NCI-H82 treated with DMSO at 0.1 percent for 48 hours (cell line): ENCODE results near the gene PPME1.
A peak's percentile ranks its signal among the peaks of the same experiment; 100 is the strongest.

Experiments used
- DNase-seq: peaks from one replicate; lab custom pipeline; 2025; ENCODE audit not compliant: unreplicated experiment; lab: John Stamatoyannopoulos, UW

PPME1 gene

DNA sequence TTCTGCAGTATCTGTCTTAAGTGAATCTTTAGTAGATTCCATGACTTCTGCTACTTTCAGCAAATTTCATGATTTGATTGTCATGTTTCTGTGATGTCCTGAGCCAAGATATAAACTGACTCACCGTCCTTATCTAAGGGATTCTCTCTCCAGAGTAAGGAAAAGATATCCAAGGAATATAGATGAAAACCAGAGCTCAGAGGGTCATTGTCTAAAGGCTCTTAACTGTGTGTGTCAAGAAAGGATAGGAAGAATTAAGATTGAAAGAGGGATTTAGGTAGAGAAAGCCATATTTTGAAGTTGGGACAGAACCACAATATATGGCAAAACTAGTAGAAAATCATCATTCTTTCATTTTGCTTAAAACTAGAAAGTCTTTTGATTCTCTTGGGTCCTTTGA is 50.7 kb downstream of the PPME1 start:
- no peak for DNase-seq

DNA sequence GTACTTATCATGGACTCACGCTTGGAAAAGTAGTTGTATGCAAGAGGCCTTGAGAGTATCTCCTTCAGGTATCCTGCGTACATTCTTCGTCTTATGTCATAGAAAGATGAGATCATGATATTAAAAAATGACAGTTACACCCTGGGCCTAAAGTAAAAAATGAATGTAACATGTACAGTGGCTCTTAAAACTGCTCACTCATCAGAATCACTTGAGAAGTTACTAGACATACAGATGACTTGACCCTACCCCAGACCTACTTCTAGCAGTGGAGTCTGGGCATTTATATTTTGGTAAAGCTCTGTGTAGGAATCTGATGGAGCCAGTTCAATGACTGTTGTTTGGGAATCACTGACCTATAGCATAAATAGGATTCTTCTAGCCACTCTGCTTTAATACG is 54.5 kb downstream of the PPME1 start:
- DNase-seq, result no peak

DNA sequence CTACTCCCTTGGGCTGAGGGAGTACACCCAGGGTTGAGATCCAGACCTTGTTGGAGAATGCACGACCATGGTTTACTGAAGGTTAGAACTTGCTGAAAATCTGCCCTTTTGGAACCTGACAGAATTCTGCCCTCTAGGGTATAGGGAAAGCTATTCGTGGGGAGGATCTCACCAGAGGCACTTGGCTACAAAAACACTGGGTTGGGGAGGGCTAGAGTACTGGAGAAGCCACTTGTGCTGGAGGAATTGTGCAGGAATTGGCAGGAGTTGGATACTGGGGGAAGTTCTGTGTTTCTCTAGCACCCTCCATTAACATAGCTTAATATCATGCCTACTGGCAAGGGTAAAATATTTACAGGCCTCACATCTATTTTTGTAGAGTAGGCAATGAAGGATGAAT is 55.8 kb downstream of the PPME1 start:
- no peak for DNase-seq

DNA sequence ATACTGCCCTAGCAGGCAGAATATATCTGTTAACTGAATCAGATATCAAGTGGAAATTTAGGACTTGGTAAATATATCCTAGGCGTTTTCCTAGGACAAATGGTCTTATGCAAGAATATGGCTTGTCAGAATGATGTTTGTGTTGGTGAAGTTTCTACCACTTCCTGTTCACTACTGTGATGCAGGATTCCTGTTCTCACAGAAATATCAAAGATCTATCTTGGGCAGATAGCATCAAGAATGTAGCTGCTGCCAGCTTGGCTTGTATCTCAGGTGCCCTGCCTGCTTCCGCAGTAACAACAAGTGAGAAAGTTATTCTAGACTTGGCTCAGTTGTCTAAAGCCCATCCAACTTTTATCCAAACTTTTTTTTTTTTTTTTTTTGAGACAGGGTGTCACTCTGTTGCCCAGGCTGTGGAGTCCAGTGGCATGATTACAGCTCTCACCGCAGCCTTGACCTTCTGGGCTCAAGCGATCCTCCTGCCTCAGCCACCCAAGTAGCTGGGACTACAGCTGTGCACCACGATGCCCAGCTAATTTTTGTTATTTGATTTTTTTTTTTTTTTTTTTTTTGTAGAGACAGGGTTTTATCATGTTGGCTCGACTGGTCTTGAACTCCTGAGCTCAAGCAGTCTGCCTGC is 61.3 kb downstream of the PPME1 start:
- no peak for DNase-seq

DNA sequence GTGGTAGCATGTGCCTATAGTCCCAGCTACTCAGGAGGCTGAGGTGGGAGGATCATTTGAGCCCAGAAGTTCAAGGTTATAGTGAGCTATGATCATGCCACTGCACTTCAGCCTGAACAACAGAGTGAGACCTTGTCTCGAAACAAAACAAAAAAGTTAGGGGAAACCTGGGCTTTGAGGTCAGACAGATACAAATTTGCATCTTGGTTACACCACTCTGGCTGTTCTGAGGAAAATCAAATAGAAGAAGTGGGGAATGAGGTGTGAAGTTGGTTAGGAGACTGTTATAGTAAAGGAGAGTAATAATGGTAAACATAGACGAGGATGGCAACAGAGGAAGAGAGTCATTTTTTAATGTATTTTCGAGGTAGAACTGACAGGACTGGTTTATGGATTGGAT is 62.6 kb downstream of the PPME1 start:
- DNase-seq, result no peak

DNA sequence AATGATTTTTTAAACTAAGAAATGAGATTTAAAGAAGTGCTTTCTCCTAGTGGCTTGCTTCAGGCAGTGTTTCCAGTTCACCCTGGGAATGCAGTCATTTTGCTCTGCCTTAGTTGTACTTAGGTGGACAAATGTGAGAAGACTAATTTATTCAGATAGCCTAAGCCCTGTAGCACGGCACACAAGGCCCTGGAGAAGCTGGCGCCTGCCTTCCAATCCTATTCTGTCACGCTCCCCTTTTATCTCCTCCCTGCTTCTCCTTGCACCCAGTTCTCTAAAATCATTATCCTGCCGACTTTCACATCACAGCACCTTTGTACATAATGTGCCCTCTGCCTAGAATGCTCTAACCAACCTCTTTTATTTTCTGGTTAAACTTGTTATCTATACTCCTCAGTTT is 64.0 kb downstream of the PPME1 start:
- DNase-seq, result no peak

DNA sequence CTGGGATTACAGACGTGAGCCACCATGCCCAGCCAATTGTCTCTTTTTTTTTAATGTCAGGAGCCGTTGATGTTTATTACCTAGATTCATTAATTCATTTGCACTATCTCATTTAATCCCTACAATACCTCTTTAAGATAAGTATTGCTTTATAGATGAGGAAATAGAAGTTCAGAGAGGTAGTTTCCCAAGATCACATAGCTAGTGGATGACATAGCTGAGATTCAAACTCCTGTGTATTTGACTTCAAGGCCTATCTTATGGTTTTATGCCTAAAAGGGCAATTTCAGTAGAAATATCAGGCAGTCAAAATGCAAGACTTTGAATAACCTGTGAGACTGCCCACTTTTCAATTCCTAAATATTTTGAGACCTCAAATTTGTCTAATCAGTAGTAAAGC is 66.5 kb downstream of the PPME1 start:
- DNase-seq, result no peak

DNA sequence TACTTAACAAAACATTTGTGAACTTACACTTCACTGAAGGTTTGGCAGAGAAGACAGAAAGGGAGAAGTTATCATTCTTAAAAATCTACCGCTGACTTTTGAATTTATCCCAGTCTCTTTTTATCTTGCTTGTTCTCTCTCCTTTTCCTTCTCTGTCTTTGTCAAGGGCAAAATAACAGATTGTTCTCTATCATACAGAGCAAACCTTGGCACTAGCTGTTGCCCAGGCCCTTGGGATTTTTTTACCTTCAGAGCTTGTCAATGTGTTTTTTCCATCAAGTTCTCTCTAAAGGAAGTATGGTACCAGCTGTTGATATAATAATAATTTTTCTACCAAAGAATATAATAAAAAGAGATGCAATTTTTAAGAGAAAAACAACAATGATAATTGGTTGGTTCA is 67.2 kb downstream of the PPME1 start:
- no peak for DNase-seq

DNA sequence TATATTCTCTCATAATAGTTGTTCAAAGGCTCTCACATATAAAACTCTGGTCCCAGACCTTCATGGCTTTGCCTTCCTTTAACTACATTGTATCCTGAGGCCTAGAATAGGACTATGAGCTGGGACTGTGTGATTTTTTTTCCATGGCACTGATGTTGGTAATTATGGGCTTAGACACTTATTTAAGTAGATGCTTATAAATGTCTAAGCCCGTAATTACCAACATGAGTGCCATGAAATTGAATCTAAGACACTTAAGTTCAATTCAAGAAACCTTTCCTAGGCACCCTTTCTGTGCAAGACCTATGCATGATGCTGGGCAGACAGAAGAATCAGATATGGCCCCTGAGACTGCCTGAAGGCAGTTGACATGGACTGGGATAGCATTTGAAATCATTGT is 77.4 kb downstream of the PPME1 start:
- DNase-seq, result peak; percentile 11

DNA sequence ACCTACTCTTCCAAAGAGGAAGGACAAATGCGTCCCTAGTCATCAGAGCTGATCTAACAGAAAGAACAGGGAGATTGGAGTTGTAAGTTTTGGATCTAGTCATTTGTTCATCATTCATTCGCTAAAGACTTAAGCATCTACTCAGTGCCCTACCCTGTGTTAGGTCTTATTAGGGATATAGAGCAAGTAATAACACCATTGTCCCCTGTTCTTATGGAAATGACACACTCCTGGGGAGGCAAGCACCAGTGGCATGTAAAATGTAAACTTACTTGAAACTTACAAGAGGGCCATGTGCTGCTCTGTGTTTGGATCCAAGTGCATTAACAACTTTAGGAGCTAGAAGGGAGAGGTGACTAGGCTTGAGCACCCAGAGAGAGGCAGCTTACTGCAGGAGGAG is 78.4 kb downstream of the PPME1 start:
- DNase-seq, result no peak

DNA sequence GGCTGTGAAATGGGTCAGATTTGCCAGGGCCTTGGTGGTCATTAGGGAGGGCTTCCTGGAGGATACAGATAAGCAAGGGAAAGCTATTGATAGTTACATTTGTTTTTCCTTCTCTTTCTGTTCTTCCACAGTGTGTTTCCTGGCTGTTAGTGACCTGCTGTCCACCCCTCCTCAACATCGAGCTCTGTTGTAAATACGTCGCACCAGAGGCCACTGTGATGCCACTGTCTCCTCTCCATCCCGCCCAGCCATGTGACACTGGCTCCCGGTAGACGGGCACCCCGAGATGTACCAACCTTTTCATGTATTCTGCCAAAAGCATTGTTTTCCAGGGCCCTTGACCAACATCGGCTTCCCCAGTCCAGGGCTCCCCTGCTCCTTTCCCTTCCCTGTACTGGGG is 82.3 kb downstream of the PPME1 start:
- no peak for DNase-seq

DNA sequence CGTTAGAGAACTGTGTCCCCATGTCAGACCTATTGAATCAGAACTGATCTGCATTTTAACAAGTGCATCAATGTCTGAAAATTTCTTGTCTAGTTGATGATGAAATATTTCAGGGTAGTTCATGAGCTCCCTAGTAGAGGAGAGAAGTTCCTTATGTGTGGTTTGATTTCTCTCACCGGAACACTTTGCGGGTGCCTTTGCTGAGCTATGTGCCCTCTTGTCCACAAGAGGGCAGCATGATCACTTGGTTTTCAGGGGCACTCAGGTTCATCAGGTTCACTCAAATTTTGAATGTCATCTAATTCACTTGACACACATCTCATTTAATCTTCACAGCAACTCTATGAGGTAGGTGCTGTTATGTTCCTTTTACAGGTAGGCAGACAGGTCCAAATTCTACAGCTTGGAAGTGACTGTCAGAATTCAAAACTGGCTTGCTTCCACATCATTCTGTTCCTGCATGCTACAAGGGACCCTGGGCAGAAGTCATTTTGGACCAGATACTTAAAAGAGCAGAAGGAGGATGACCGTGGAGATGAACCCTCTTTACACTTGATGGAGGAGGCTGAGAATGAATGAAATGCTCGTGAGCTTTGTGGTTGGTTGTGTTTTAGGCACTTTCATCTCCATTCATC is 84.8 kb downstream of the PPME1 start:
- DNase-seq, result peak; percentile 1

DNA sequence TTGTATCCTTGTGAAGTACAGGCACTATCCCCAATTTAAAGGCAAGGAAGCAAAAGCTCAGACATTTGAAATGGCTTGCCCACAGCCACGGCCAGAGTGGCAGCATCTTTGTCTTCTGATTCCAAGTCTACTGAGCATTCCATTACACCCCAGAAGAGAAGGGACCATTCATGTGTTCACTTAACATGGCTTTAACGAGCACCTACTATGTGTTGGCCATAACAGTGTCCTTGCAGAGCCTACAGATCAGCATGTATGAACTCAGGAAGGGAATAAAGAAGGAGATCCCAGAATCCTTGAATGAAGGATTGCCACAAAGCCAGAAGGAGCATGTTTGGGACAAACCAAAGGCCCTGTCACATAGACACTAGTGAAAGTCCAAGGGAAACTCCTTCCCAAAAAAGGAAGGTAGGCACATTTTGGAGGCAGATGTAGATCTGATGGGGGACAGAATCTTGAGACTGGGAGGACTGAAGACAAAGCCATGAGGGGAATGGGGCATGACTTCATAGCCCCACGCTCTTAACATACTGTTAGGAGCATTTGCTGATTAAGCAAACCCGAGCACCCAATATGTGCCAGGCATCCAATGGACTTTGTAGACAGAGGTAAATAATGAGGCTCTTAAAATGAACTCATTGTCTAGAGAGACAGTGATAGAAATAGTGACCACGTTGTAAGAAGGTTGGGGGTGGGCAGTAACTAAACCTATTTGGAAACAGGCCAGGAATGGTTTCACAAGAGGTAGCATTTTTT is 85.5 kb downstream of the PPME1 start:
- no peak for DNase-seq

DNA sequence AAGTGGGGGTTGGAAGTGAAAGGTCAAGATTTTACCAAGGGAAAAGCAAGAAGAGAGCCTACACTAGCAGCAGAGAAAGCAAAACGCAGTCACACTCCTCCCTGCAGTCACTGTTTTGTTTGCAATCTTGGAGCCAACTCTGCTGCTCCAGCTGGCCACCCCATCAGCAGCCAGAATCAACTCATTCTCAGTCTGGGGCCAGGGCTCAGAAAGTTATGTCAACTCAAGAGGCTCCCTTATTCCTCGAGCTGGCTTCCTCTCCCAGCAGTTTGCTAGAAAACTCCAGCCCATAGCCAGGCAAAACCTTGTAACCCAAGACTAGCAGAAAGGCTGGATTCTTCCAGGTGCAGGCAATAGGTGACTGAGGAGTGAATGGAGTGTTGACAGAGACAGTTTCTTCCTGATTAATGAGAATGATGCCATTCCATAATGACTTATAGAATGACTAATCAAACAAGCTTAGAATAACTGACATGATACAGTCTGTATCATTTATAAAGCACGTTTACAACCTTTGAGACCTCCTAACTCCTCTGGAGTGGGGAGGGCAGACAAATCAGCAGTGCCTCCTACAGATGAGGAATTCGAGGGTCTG is 87.0 kb downstream of the PPME1 start:
- DNase-seq, result no peak

DNA sequence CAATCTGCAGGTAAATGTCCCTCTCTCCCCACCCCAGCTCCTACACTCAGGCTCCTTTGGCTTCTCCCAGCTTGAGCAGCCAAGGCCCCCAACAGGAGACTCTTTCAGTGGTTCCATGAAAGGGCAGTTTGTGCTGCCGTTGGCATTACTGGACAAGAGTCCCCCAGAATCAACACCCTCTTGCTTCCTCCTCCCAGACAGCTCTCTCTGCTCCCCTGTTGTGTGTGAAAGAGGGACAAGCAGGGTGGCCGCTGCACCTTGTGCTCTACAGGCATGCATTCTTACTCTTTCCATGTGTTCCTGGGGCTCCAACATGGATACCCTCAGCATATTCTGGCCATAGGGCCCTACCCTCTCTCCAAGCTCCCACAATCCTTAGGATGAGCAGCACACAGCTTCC is 91.6 kb downstream of the PPME1 start:
- DNase-seq, result no peak

DNA sequence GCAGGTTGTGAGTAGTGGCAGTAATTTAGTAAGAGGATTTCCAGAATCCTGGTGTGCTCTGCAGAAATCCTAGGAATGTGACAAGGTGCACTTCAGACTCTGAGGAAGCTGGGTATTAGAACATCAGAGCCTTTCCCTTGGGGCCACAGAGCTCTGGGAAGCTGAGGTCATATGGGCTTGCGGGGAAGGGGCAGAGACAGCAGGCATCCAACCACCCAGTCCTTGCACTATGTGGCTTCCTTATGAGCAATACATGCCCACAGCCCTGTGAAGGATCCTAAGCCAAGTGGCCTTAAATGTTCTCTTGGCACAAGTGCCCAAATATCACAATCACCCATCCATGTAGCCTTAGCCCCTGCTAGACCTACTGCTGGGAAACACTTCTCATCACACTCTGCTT is 94.2 kb downstream of the PPME1 start:
- DNase-seq, result no peak

DNA sequence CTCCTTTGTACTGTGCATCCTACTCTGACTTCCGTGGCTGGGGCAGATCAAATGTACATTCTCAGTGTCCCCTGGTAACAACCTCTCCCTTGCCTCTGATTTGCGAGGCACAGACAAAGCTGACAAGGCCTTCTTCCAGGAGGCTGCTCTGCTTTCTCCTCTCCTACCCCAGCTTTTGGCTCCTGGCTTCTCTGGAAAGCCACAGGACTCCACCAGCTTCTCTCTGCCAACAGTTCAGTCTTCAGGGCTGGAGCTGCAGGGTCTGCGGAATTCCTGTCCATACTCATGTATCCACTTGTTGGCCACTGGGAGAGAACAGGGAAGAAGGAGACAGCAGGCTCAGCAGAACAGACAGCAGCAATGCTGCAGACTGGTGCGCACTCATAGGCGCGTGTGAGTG is 95.9 kb downstream of the PPME1 start:
- no peak for DNase-seq

DNA sequence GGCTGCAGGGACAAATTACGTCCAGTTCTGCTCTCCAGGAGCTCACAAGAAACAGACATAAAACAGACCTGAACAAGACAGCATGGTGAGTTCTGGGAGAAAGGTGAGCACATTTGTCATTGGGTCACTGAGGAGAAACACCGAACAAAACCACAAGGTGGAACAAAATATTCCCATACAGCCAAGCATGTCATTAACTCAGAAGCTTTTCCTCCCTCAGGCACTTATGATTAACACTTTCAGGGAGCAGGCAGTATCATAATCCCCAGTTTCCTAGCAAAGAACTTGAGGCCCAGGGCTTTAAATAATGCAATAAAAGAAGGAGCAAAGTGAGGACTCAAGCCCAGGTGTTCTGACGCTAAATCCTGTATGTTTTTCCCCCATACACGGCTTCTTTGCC is 97.4 kb downstream of the PPME1 start:
- DNase-seq, result no peak

DNA sequence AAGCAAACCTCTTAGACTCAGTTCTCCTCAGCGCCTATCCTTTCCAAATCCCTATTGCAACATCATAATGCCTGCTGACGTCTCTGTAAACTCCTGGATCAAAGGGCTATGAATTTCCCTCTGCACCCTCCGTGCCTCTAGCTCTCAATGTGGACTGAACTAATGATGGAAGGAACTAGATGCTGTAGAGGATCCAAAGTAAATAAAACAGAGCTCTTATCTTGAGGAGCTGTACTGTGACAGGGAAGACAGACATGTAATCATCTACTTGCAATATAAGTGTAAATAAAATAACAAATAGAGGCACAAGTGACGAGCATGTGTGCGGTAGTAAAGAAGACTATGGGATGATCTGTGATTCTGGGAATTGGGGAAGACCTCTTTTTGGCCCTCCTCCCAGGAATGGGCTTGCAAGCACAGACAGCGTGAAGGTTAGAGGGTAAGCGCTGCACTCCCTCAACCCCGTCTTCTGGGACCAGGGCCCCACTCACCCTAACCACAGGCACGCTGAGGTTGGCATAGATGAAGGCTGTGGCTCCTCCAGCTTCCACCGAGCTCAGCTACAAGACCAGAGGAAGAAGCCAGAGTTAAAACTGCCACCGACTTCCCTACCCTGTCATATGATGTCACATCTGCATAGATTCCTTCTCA is 98.2 kb downstream of the PPME1 start:
- no peak for DNase-seq

DNA sequence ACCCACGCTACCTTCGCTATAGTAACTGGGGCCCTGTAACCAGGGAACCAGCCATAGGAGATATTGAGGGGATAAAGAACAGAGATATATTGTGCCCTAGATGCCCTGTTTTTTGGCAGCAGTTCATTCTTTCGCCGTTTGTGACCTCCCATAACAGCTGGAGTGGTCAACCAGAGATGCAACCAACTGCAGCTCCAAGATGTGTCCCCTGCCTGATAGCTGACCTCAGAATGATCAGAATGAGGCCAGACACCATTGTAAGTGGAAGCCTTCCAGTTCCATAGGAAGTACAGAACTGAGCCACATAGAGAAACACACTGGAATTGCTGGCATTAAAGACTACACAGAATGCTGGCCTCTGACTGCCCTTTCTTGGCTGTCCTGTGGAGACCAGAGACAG is 101.2 kb downstream of the PPME1 start:
- no peak for DNase-seq

DNA sequence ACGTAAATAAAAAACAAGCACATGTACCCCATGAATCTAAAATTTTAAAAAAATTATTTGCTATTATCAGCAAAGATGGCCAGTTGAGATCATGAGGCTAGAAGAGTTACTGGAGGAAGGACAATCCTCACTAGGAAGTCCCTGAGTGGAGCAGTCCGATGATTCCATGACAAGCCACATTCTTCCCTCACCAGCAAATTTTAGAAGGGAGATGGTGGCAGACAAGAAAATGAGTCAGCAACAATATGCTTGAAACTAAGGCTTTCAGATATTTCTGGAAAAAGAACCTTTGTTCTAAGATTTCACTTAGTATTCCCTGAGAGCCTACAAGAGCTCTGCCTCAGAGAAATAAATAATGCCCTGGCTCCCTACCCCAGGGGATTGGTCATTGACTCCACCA is 105.5 kb downstream of the PPME1 start:
- DNase-seq, result no peak

DNA sequence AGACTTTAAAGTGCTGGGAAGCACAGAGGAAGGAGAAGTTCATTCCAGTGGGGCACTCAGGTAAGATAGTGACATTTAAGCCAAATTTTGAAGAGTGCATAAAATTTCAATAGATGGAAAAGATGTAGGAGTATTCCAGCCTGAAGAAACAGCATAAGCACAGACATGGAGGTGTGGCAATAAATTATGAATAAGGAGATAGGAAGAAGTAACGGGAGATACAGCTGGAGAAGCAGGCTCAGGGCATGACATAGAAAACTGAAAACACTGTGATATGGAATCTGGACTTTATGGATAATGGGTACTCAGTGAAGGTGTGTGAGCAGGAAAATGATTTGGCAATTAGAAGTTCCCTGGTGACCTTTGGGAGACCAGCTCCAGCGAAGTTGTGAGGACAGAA is 107.0 kb downstream of the PPME1 start:
- no peak for DNase-seq
